Esophagus muscularis mucosa (tissue), 4 donors: ENCODE measurements around the gene ZNF275. TPM values are rescaled to one million over a fixed set of nuclear protein-coding genes. Genes with fewer than 3 reads are reported as not detected.
"Not testable (repeated sequence)": the region's sequence is repeated elsewhere in the genome, so short reads cannot be mapped to it uniquely, and the experiment has no call there.

ENCODE experiments used
- DNase-seq: peaks from one replicate; pipeline ENCODE4 v3.0.0-alpha.2; 2017; ENCODE audit errors: extremely low spot score
- H3K27ac ChIP-seq, 4 donors: fragments of 200-600 bp; sonication (generic); replicated peaks in 1 of 4; 1 replicate in 3 of 4; 2 replicates in 1 of 4; pipeline ENCODE4 v1.5.1; 2016 to 2019; ENCODE audit warnings: mild to moderate bottlenecking in 1 of 4
- H3K27me3 ChIP-seq, 4 donors: fragments of 200-600 bp; sonication (generic); one replicate each; pipeline versions ENCODE4 v1.5.1 to v1.6.0; 2016 to 2019
- H3K36me3 ChIP-seq, 4 donors: fragments of 200-600 bp; sonication (generic); one replicate each; pipeline ENCODE4 v1.5.1; 2016 to 2019
- H3K4me1 ChIP-seq, 4 donors: fragments of 200-600 bp; sonication (generic); one replicate each; pipeline ENCODE4 v1.5.1; 2016 to 2019
- H3K4me3 ChIP-seq, 4 donors: fragments of 200-600 bp; sonication (generic); 1 replicate in 2 of 4; 2 replicates in 2 of 4; pipeline ENCODE4 v1.5.1; 2016 to 2019; ENCODE audit warnings: mild to moderate bottlenecking in 4 of 4, moderate library complexity in 1 of 4
- H3K9me3 ChIP-seq, 4 donors: fragments of 200-600 bp; sonication (generic); 1 replicate in 3 of 4; 2 replicates in 1 of 4; pipeline ENCODE4 v1.5.1; 2016 to 2019
- EP300 ChIP-seq: sonication (generic); formaldehyde crosslinking; IDR thresholded peaks from one replicate; pipeline ENCODE4 v1.6.1; 2017; ENCODE audit warnings: antibody characterized with exemption
- POLR2A ChIP-seq: fragments of 450-650 bp; IDR thresholded peaks from one replicate; pipeline ENCODE4 v1.6.1; 2017; ENCODE audit warnings: antibody characterized with exemption, moderate library complexity, mild to moderate bottlenecking, low read depth
- POLR2AphosphoS5 ChIP-seq, 2 donors: sonication (generic); formaldehyde crosslinking; IDR thresholded peaks; one replicate each; pipeline ENCODE4 v1.6.1; 2017; ENCODE audit warnings: antibody characterized with exemption in 2 of 2
- WGBS: methylation state at CpG from one replicate; pipeline ENCODE4 v1.1.5; 2018; 5-methylcytosine and 5-hydroxymethylcytosine counted together
- intact Hi-C: fragments of 100-400 bp; cut with DNase I; formaldehyde crosslinking; loops from one replicate; pipeline ENCODE4 v1.15.1; 2023
- total RNA-seq, 4 donors: library from RNA; depleted of rRNA; stranded (reverse); fragments of >200 nt; gene quantifications; one replicate each; pipeline versions ENCODE4 v1.1.0 to v1.2.1, GENCODE V29; 2016
- TF ChIP-seq, protein P1 (sequence below), 3 experiments: fragments of 200-600 bp in 2 of 3; fragments of 450-650 bp in 1 of 3; sonication (generic) in 2 of 3; IDR thresholded peaks; one replicate each; pipeline ENCODE4 v1.5.1; 2017 to 2019; ENCODE audit warnings: antibody characterized with exemption in 3 of 3, mild to moderate bottlenecking in 2 of 3, moderate library complexity in 1 of 3

The ZNF275 gene, protein sequence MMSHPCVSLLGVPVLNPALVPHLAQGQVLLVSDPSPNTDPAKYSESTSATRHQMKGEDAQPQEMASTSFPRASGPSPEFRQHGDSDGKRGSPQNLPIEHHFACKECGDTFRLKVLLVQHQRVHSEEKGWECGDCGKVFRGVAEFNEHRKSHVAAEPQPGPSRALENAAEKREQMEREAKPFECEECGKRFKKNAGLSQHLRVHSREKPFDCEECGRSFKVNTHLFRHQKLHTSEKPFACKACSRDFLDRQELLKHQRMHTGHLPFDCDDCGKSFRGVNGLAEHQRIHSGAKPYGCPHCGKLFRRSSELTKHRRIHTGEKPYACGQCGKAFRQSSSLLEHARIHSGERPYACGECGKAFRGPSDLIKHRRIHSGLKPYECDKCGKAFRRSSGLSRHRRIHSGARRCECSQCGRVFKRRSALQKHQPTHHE
- total RNA-seq: 10 to 100 TPM; 12.5 to 18.4 (median 17.4) TPM

DNA sequence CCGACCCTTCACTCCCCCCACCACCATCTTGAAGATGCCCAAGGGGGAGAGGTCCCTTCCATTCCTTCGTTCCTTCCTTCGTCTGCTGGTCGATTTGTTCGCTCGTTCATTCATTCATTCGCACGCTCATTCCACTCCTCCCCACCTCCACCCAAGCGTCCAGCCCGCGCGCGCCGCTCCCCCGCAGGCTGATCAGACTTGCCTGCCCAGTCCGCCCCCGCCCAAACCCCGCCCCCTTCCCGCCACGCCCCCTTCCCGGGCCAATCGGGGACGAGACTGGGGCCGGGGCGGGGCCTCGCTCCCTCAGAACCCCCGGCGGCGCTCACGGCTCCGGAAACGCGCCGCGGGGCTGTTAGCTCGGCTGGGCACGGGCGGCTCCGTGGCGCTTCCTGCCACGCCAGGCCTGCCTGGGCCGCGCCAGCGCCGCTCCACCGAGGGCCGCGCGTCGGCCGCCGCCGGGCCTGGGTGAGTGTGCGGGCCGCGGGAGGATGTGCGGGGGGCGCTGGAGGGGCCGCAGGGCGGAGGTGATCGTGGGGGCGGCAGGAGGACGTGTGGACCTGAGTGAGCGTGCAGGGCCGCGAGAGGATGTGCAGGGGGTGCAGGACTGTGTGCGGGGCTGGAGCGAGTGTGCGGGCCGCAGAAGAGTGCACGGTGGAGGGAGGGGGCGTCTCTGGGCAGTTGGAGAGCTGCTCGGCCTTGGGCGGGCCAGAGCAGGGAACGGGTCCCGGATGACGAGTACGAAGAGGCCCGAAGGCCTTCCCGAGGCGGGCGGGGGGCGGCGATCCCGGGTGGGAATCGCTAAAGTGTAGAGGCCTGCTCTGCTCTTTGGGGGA, at the start of gene ZNF275:
Gene ZNF275, plus strand, starts transcription at position 333 of the 833 bp plus-strand sequence. CDS start 2,527 bp downstream, outside the sequence.
- TF ChIP-seq, protein P1, sequence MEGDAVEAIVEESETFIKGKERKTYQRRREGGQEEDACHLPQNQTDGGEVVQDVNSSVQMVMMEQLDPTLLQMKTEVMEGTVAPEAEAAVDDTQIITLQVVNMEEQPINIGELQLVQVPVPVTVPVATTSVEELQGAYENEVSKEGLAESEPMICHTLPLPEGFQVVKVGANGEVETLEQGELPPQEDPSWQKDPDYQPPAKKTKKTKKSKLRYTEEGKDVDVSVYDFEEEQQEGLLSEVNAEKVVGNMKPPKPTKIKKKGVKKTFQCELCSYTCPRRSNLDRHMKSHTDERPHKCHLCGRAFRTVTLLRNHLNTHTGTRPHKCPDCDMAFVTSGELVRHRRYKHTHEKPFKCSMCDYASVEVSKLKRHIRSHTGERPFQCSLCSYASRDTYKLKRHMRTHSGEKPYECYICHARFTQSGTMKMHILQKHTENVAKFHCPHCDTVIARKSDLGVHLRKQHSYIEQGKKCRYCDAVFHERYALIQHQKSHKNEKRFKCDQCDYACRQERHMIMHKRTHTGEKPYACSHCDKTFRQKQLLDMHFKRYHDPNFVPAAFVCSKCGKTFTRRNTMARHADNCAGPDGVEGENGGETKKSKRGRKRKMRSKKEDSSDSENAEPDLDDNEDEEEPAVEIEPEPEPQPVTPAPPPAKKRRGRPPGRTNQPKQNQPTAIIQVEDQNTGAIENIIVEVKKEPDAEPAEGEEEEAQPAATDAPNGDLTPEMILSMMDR (IDR thresholded peaks at IDR 0.05): no peak
- TF ChIP-seq POLR2AphosphoS5 (IDR thresholded peaks at IDR 0.05): peak; percentile 53 to 75
- no peaks in the 10 kb centered on the region for H3K9me3 ChIP-seq
- intact Hi-C loops: no loop called here

DNA sequence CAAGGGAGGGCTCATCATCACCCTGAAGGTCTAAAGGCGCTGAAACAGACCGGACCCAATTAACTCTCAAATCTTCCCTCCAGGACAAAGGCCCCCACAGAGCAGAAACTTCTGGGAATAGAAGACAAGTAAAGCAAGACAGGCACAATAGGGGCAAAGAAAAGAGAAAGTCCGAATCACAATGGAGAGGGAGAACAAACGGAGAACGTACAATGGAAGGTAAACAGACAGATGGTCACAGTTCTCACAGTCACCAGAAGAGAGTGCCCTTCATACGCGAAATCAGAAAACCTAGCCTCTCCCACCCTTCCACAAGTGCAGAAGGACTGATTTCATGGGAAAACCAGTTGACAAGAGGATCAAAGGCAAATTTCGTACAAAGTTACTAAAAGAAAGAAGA, 48.3 kb upstream of the ZNF275 start:
- intact Hi-C loops: not testable (repeated sequence)

More for the DNA sequence above, at the start of gene ZNF275:
- WGBS: 52% methylated on average over 49 of the region's 86 CpGs
- Histone ChIP-seq H3K27ac (peak within 1 kb of the TSS; percentile 58 to 81 (median 70)), H3K4me3 (peak within 1 kb of the TSS; percentile 62 to 69 (median 64)), H3K27me3 (no peaks in the 10 kb centered on the region), H3K4me1 (peaks cover 3 to 27% (median 17%) of the 10 kb centered on the region in 4 donors), H3K36me3 (peaks cover 0 to 7% (median under 1%) of the 10 kb centered on the region in 4 donors)
- DNase-seq: peak; percentile 94

DNA sequence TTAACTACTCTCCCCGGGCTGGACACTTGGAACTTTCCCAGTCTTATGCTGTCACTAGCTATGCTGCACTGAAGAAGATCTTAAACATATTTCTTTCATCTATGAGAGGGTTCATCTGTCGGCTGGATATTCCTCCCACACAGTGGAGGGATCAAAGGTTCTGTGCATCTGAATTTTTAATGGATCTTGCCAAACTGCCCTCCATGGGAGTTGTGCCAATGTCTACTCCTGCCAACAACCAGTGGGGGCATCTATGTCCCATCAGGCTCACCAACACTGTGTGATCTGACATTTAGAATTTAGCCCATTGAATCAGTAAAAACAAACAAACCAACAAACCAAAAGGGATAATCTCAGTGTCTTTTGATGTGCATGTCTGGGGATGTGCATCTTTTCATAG, 45.1 kb upstream of the ZNF275 start:
- WGBS: no CpG with 5 or more reads among the region's 2 CpGs
- intact Hi-C loops: not testable (repeated sequence)

More for the DNA sequence above, 48.3 kb upstream of the ZNF275 start:
- WGBS: no CpG with 5 or more reads among the region's 8 CpGs
- not testable (repeated sequence) for H3K27ac ChIP-seq, H3K4me1 ChIP-seq, H3K27me3 ChIP-seq, DNase-seq, H3K4me3 ChIP-seq, H3K9me3 ChIP-seq, H3K36me3 ChIP-seq

DNA sequence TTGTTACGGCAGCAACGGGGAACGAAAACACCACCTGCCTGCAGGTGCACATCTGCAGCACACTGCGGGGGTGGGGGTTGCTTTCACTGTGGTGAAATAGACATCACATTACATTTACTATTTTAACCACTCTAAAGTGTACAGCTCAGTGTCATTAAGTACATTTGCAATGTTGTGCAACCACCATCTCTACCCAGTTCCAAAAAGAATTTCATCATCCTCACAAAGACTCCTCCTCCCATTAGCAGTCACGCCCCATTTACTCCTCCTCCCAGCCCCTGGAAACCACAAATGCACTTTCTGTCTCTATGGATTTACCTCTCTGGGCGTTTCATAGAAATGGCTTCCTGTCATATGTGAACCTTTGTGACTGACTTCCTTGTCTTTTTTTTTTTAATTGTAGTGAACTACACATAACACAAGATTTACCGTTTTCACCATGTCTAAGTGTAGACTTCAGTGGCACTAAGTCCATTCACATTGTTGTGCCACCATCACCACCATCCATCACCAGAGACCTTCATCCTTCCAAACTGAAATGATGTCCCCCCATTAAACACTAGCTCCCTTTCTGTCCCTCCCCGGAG, 40.4 kb upstream of the ZNF275 start:
- H3K27me3 ChIP-seq, intact Hi-C loops, DNase-seq, H3K4me3 ChIP-seq, H3K9me3 ChIP-seq, H3K36me3 ChIP-seq, H3K4me1 ChIP-seq, H3K27ac ChIP-seq: not testable (repeated sequence)
- WGBS: 78% methylated on average over 4 of the region's 8 CpGs

More for the DNA sequence above, 45.1 kb upstream of the ZNF275 start:
- not testable (repeated sequence) for DNase-seq, H3K4me3 ChIP-seq, H3K27me3 ChIP-seq, H3K9me3 ChIP-seq, H3K36me3 ChIP-seq, H3K27ac ChIP-seq, H3K4me1 ChIP-seq

DNA sequence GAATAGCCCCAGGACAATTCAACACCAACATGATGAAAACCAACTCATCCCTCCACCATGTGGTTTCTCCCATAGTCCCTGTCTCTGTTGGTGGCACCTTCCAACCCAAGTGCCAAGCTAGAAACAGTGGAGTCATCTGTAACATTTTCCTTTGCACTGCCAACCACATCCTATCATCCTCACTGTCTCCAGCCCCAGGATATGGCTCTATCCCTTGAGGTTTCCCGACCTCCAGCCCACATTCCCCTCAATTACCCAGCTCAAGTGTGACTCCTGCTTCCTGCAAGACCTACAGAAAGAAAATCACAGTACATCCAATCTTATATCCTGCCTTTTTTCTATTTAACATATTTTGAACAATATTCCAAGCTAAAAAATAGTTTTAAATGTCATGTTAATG, 36.6 kb upstream of the ZNF275 start:
- Histone ChIP-seq H3K36me3 (no peaks in the 10 kb centered on the region), H3K27me3 (no peaks in the 10 kb centered on the region), H3K4me3 (no peak overlapping the region), H3K9me3 (no peaks in the 10 kb centered on the region), H3K4me1 (no peaks in the 10 kb centered on the region), H3K27ac (no peak overlapping the region)
- intact Hi-C loops: no loop called here
- WGBS: 61% methylated on average over 1 of the region's 1 CpG
- no peak for DNase-seq
- TF ChIP-seq POLR2A (no peak), EP300 (no peak), POLR2AphosphoS5 (IDR thresholded peaks at IDR 0.05) (no peak)
- TF ChIP-seq, protein P1 (IDR thresholded peaks at IDR 0.05): no peak

DNA sequence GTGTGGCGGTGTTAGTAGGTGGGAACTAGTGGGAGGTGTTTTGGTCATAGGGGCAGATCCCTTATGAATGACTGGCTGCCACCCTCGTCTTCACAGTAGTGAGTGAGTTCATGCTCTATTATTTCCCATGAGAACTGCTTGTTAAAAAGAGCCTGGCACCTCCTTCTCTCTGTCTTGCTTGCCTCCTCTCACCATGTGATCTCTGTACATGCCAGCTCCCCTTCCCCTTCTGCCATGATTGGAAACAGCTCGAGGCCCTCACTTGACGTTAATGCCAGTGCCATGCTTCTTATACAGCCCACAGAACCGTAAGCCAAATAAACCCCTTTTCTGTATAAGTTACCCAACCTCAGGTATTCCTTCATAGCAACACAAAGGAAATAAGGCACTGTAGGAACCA, 34.1 kb upstream of the ZNF275 start:
- no peaks in the 10 kb centered on the region for H3K4me1 ChIP-seq
- intact Hi-C loops: no loop called here
- no peak overlapping the region for H3K4me3 ChIP-seq
- no peaks in the 10 kb centered on the region for H3K9me3 ChIP-seq
- H3K36me3 ChIP-seq: no peaks in the 10 kb centered on the region
- TF ChIP-seq, protein P1 (IDR thresholded peaks at IDR 0.05): no peak
- TF ChIP-seq EP300 (no peak), POLR2A (no peak)
- 59% methylated on average over 5 of the region's 5 CpGs for WGBS
- DNase-seq: peak; percentile 5
- no peaks in the 10 kb centered on the region for H3K27me3 ChIP-seq
- H3K27ac ChIP-seq: no peak overlapping the region
